ENCODE results near the gene ITGB7. TPM values are rescaled to one million over a fixed set of nuclear protein-coding genes. Genes with fewer than 3 reads are reported as not detected.

Gene ITGB7
- total and polyA plus RNA-seq, 11 donors: 0.12 to 11.6 (median 1.1) TPM

DNA sequence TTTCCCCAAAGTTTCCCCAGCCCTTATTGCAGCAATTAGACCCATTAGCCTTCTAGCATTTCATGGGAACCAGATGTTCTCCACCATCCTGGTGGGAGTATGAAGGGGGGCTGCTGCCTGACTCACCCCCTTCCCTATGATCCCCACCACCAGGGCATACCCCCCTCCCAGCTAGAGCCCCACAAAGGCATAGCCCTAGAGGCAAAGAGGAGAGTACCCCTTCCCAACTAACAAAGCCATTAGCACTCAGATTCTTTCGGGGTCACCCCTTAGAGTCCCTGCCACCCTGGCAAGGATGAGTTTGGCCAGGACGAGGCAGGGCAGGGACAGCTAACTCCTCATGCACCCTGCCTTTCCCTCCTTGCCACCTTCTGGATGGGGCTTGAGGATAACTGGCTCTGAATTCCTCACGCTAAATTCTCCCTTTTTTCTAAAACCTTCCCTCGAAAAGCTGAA, 15.8 kb upstream of the ITGB7 start:
- intact Hi-C loops (cut with DNase I): loop anchor here in 2 of 10 donors (2.0 to 5.0 kb wide), 2 partner anchors 28 to 44 kb away; partner anchors contain the start of gene ESPL1 (in 1 of the 2)
- H3K27ac ChIP-seq: peak overlapping the region; percentile 26 to 100 (median 100)
- H3K27me3 ChIP-seq: no peaks in the 10 kb centered on the region
- no peak for TF ChIP-seq POLR2A (IDR thresholded peaks at IDR 0.05)
- TF ChIP-seq, protein P1, sequence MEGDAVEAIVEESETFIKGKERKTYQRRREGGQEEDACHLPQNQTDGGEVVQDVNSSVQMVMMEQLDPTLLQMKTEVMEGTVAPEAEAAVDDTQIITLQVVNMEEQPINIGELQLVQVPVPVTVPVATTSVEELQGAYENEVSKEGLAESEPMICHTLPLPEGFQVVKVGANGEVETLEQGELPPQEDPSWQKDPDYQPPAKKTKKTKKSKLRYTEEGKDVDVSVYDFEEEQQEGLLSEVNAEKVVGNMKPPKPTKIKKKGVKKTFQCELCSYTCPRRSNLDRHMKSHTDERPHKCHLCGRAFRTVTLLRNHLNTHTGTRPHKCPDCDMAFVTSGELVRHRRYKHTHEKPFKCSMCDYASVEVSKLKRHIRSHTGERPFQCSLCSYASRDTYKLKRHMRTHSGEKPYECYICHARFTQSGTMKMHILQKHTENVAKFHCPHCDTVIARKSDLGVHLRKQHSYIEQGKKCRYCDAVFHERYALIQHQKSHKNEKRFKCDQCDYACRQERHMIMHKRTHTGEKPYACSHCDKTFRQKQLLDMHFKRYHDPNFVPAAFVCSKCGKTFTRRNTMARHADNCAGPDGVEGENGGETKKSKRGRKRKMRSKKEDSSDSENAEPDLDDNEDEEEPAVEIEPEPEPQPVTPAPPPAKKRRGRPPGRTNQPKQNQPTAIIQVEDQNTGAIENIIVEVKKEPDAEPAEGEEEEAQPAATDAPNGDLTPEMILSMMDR (IDR thresholded peaks at IDR 0.05): no peak
- DNase-seq (no peak), ATAC-seq (no peak)
- H3K36me3 ChIP-seq: peaks cover 0 to 5% (median 0%) of the 10 kb centered on the region in 9 donors
- H3K9me3 ChIP-seq: no peaks in the 10 kb centered on the region
- no peak overlapping the region for H3K4me3 ChIP-seq
- H3K4me1 ChIP-seq: peaks cover 4 to 62% (median 39%) of the 10 kb centered on the region in 12 donors
- 60 to 63% (median 61%) methylated on average over 4 of the region's 4 CpGs for WGBS, 4 donors

DNA sequence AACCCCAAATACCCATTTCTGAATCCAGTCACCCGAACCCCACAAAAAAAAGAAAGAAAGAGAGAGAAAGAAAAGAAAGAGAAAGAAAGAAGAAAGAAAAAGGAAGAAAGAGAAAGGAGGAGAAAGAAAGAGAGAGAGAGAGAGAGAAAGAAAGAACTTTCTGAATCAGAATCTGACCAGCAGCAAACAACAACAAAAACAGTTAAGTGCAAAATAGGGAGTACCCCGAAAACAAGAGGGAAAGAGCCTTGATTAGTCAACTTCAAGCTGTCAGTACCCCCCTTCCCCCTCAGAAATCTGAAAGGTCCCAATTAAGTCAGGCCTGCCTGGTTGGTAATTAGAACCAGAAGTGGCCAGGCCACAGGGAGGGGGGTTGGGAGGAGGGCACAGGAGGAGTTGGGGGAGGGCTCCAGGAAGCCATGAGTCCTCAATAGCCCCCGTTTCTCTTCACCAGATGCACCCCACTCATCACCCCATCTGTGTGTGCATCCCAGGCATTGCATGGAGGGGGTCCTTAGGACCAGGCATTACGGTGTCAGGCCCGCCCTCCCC, 15.2 kb upstream of the ITGB7 start:
- intact Hi-C loops (cut with DNase I): loop anchor here in 2 of 10 donors (2.0 to 5.0 kb wide), 2 partner anchors 29 to 45 kb away; partner anchors contain the start of gene ESPL1 (in 1 of the 2)
- ATAC-seq (no peak), DNase-seq (no peak)
- no peaks in the 10 kb centered on the region for H3K9me3 ChIP-seq
- no peaks in the 10 kb centered on the region for H3K27me3 ChIP-seq
- peaks cover 0 to 3% (median 0%) of the 10 kb centered on the region in 9 donors for H3K36me3 ChIP-seq
- H3K27ac ChIP-seq: peak overlapping the region; percentile 96 to 100 (median 100)
- TF ChIP-seq, protein P1 (IDR thresholded peaks at IDR 0.05): no peak
- no peak for TF ChIP-seq POLR2A (IDR thresholded peaks at IDR 0.05)
- H3K4me3 ChIP-seq: peak overlapping the region; percentile 51 to 95 (median 74)
- WGBS, 4 donors: 47 to 60% (median 54%) methylated on average over 5 of the region's 5 CpGs
- peaks cover 6 to 68% (median 45%) of the 10 kb centered on the region in 12 donors for H3K4me1 ChIP-seq

DNA sequence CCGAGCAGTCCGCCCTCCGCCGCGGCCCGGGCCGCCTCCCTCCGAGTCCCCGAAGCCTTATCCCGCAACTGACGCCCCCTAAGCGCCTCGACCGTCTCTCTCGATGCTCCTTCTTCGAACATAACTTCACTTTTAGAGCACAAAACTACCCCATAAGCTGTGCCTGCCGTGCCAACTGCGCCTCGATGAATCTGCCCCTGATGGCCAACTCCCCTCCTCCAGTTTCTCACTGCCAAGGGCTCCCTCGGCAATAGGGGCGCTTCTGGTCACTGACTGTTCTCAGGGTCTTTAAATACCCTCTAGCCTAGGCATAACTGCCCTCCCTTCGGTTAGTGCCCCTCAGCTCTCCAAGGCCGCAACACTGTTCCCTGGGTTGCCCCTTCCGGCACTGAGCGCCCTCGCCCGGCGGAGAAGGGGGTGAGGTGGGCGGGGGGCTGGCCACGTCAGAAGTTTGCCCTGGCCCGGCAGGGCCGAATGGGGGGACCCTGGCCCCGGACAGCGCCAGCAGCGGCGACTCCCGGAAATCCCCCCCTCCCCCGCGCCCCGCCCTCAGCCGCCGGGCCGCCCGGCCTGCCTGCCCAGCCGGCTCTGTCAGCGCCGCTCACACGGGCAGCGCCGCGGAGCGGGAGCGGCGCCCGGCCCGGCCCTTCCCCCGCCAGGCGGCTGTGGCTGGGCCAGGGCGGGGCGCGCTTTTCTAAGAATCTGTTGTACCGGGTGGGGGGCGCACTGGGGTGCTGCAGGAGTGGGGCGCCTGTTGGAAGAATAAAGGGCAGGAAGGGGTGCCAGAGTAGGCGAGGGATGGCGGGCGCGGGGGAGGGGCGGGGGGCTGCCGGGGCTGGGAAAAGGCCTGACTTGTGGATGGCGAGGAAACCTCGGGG, 14.4 kb upstream of the ITGB7 start:
- WGBS, 4 donors: 0 to 2% (median 1%) methylated on average over 37 to 72 of the region's 72 CpGs
- ATAC-seq (peak; percentile 50 to 66 (median 63)), DNase-seq (peak; percentile 83 to 89 (median 84))
- Histone ChIP-seq H3K9me3 (no peaks in the 10 kb centered on the region), H3K36me3 (no peaks in the 10 kb centered on the region), H3K4me1 (peaks cover 6 to 76% (median 52%) of the 10 kb centered on the region in 12 donors), H3K27ac (peak overlapping the region; percentile 96 to 100 (median 100)), H3K27me3 (no peaks in the 10 kb centered on the region), H3K4me3 (peak overlapping the region; percentile 51 to 95 (median 74))
- TF ChIP-seq, protein P1 (IDR thresholded peaks at IDR 0.05): peak in 6 of 12 donors; percentile 12 to 44 (median 40)
- no peak for TF ChIP-seq POLR2A (IDR thresholded peaks at IDR 0.05)
- intact Hi-C loops (cut with DNase I): loop anchor here in 9 of 10 donors (1.0 to 5.0 kb wide), 6 partner anchors 29 to 46 kb away; partner anchors contain the start of genes CSAD (in 1 of the 9), ESPL1 (in 1 of the 9) and ZNF740 (in 1 of the 9)
